Endothelial cell of umbilical vein (primary cell): ENCODE results near the gene CFAP100. TPM values are rescaled to one million over a fixed set of nuclear protein-coding genes. Genes with fewer than 3 reads are reported as not detected.

Source experiments
- BruUV-seq: library from RNA; stranded (reverse); fragments of 400-500 nt; replicated peaks from 2 replicates; lab custom pipeline; 2021; lab: Mats Ljungman, UMichigan
- CTCF ChIA-PET: fragments of 300-600, 350-600 bp; sonication (Branson Sonifier 250); formaldehyde crosslinking; loops from one replicate; lab custom pipeline; 2021; ENCODE audit warnings: antibody characterized with exemption, inconsistent platforms; lab: Charles Lee
- POLR2A ChIA-PET: fragments of 300-600, 350-600 bp; sonication (Branson Sonifier 250); formaldehyde crosslinking; loops from one replicate; lab custom pipeline; 2021; ENCODE audit warnings: antibody characterized with exemption, inconsistent platforms; lab: Charles Lee
- DNase-seq: peaks from one replicate; pipeline ENCODE4 v3.0.0-alpha.2; 2011; ENCODE audit warnings: low read depth, low spot score
- FAIRE-seq: peaks from 2 replicates; lab custom pipeline; 2011; peaks lifted over from hg19 to GRCh38; lab: Jason Lieb, UNC
- H2AFZ ChIP-seq: 2 replicates; pipeline ENCODE4 v1.6.0; 2012; ENCODE audit warnings: low read depth, low read length, control low read depth, inconsistent platforms
- H3K27ac ChIP-seq: 2 replicates; pipeline ENCODE4 v1.5.1; 2011; ENCODE audit warnings: low read depth, mild to moderate bottlenecking, control low read depth, low read length, moderate library complexity; ENCODE audit not compliant: insufficient read depth
- H3K27me3 ChIP-seq, 2 experiments: 2 replicates each; pipeline versions ENCODE4 v1.6.0 to v1.6.1; 2011; ENCODE audit warnings: low read length in 2 of 2, mixed read lengths in 1 of 2; ENCODE audit not compliant: control insufficient read depth in 2 of 2, insufficient read depth in 2 of 2
- H3K36me3 ChIP-seq, 2 experiments: 2 replicates in 1 of 2; 3 replicates in 1 of 2; pipeline ENCODE4 v1.5.1; 2011; ENCODE audit warnings: low read length in 2 of 2, mild to moderate bottlenecking in 1 of 2, moderate library complexity in 1 of 2; ENCODE audit not compliant: control insufficient read depth in 2 of 2, insufficient read depth in 2 of 2; ENCODE audit errors: extremely low read depth in 1 of 2
- H3K4me1 ChIP-seq: 3 replicates; pipeline ENCODE4 v1.5.1; 2011; ENCODE audit warnings: mild to moderate bottlenecking, low read length; ENCODE audit not compliant: control insufficient read depth, insufficient read depth; ENCODE audit errors: extremely low read depth
- H3K4me2 ChIP-seq: 2 replicates; pipeline ENCODE4 v1.6.1; 2011; ENCODE audit warnings: low read length, control low read depth, mixed read lengths; ENCODE audit not compliant: insufficient read depth
- H3K4me3 ChIP-seq, 3 experiments: fragments of 200-600 bp in 1 of 3; sonication (generic), shearing (Covaris generic) in 1 of 3; replicated peaks in 1 of 3; 2 replicates each; pipeline ENCODE4 v1.5.1; 2011 to 2016; ENCODE audit warnings: control low read depth in 3 of 3, low read length in 3 of 3, mild to moderate bottlenecking in 2 of 3, inconsistent platforms in 1 of 3, low read depth in 1 of 3, moderate library complexity in 1 of 3; ENCODE audit not compliant: insufficient read depth in 1 of 3
- H3K79me2 ChIP-seq: 2 replicates; pipeline ENCODE4 v1.6.0; 2012; ENCODE audit warnings: low read length, inconsistent platforms; ENCODE audit not compliant: control insufficient read depth, insufficient read depth
- H3K9ac ChIP-seq: replicated peaks from 2 replicates; pipeline ENCODE3; 2011; ENCODE audit warnings: low read length, control low read depth; ENCODE audit not compliant: insufficient read depth; ENCODE audit errors: extremely low read depth
- H3K9me1 ChIP-seq: replicated peaks from 3 replicates; pipeline ENCODE4 v1.6.0; 2011; ENCODE audit warnings: mild to moderate bottlenecking, low read length; ENCODE audit not compliant: control insufficient read depth, insufficient read depth; ENCODE audit errors: extremely low read depth
- H3K9me3 ChIP-seq: replicated peaks from 2 replicates; pipeline ENCODE4 v1.5.1; 2012; ENCODE audit warnings: low read length, inconsistent platforms; ENCODE audit not compliant: control insufficient read depth, insufficient read depth
- H4K20me1 ChIP-seq: replicated peaks from 2 replicates; pipeline ENCODE3; 2011; ENCODE audit warnings: mild to moderate bottlenecking, low read length; ENCODE audit not compliant: control insufficient read depth, insufficient read depth; ENCODE audit errors: extremely low read depth
- EZH2 ChIP-seq: IDR thresholded peaks from 2 replicates; pipeline ENCODE4 v1.6.1; 2012; ENCODE audit warnings: borderline replicate concordance, low read depth, mild to moderate bottlenecking, moderate library complexity, low read length, inconsistent platforms; ENCODE audit not compliant: severe bottlenecking
- FOS ChIP-seq: IDR thresholded peaks from 2 replicates; pipeline ENCODE4 v1.6.1; 2011; ENCODE audit warnings: mild to moderate bottlenecking, low read length, moderate library complexity, borderline replicate concordance; ENCODE audit not compliant: insufficient read depth
- GATA2 ChIP-seq: IDR thresholded peaks from 2 replicates; pipeline ENCODE4 v1.7.0; 2011; ENCODE audit warnings: low read depth, mild to moderate bottlenecking, moderate library complexity, mixed read lengths, low read length; ENCODE audit not compliant: insufficient read length, insufficient read depth
- JUN ChIP-seq: IDR thresholded peaks from 2 replicates; pipeline ENCODE4 v1.6.1; 2011; ENCODE audit warnings: borderline replicate concordance, low read depth; ENCODE audit not compliant: insufficient read length, insufficient read depth
- MYC ChIP-seq: IDR thresholded peaks from one replicate; pipeline ENCODE4 v1.6.1; 2011; ENCODE audit warnings: mild to moderate bottlenecking, low read depth, low read length
- POLR2A ChIP-seq: IDR thresholded peaks from 2 replicates; pipeline ENCODE4 v1.6.1; 2012; ENCODE audit warnings: low read depth, mild to moderate bottlenecking, control low read depth, low read length
- POLR2AphosphoS5 ChIP-seq: IDR thresholded peaks from 2 replicates; pipeline ENCODE4 v1.6.1; 2012; ENCODE audit warnings: low read depth, mild to moderate bottlenecking, control low read depth, low read length, moderate library complexity; ENCODE audit not compliant: insufficient read depth
- dilution Hi-C: fragments of 300-500 bp; cut with MboI; formaldehyde crosslinking; loops from one replicate; pipeline ENCODE4 v1.15.0; 2019; ENCODE audit warnings: low sequenced_read_pairs; ENCODE audit not compliant: extremely low pct_ligation_motif_present
- intact Hi-C: fragments of 100-400 bp; cut with micrococcal nuclease; formaldehyde crosslinking; loops from one replicate; pipeline ENCODE4 v1.10.0; 2022
- polyA plus RNA-seq, 4 experiments: library from polyadenylated mRNA; depleted of rRNA in 3 of 4; stranded (reverse) in 3 of 4; unstranded in 1 of 4; fragments of >200 nt; gene quantifications; 2 replicates each; pipeline versions ENCODE4 v1.2.1 to v1.2.3, GENCODE V29; 2011 to 2012; ENCODE audit warnings: missing spikeins in 1 of 4
- total RNA-seq: library from RNA; stranded (reverse); gene quantifications from 2 replicates; pipeline ENCODE4 v1.2.3, GENCODE V29; 2021
- TF ChIP-seq, protein P1 (sequence below), 2 donors: IDR thresholded peaks; 1 replicate in 1 of 2; 2 replicates in 1 of 2; pipeline ENCODE4 v1.5.1; 2011; ENCODE audit warnings: low read length in 2 of 2, mild to moderate bottlenecking in 2 of 2, moderate library complexity in 2 of 2, control low read depth in 1 of 2, inconsistent platforms in 1 of 2, low read depth in 1 of 2; ENCODE audit not compliant: insufficient read depth in 1 of 2; ENCODE audit errors: extremely low read depth in 1 of 2
- TF ChIP-seq, protein P2 (sequence below): IDR thresholded peaks from 2 replicates; pipeline ENCODE4 v1.6.1; 2011; ENCODE audit not compliant: insufficient read depth, insufficient read length

CFAP100 gene
- total and polyA plus RNA-seq, 2 donors (not counting 3 experiments of a cell fraction or from before 2014, with no cell fraction given): not detected

DNA sequence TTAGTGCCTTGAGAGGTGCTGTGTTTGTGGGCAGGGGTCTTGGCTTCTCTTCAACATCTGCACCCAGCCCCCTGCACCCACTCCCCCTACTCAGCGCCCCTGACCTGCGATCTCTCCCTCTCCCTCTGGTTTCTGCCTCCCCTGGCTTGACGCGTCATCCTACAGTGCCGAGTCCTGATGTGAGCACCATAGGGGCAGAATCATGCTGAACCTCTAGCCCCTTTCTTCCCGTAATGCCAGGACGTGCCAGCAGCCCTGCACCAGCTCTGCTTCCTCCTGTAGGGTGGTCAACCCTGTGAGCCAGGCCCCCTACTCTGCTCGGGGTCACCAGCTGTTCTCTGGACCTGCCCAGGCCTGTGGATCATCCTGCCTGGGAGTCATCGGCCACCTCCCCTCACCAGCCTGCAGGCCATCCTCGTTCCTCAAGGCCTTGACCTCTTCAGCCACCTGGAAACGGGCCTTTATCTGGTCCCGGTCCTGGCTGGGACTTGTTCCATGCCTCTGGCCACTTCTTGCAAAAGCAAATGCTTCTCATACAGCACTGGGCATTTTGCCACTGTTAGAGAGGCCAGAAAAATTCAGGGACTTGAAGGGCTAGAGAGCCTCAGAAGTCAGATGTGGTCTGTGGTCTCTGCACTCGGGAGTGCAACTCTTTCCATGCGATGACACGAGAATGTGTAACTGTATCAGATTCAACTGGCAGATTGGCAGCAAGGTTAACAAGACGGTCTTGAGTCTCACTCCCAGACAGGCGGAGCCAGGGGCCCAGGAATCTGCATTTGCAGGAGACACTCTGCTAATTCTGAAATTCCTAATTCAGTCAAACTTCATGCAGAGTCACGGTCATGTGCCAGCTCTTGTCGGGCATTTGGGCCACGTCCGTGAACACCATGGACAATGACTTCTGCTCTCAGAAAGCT lies 20.8 kb upstream of the CFAP100 start:
- Histone ChIP-seq H3K4me2 (no peak overlapping the region), H2AFZ (no peak overlapping the region), H3K36me3 (no peaks in the 10 kb centered on the region), H3K27ac (no peak overlapping the region), H3K79me2 (no peaks in the 10 kb centered on the region), H3K9me3 (no peaks in the 10 kb centered on the region), H3K4me3 (no peak overlapping the region), H3K4me1 (no peaks in the 10 kb centered on the region), H3K9me1 (no peaks in the 10 kb centered on the region), H4K20me1 (no peaks in the 10 kb centered on the region), H3K9ac (no peak overlapping the region), H3K27me3 (no peaks in the 10 kb centered on the region)
- no peak for DNase-seq
- no TSS peak for BruUV-seq
- TF ChIP-seq, protein P1, sequence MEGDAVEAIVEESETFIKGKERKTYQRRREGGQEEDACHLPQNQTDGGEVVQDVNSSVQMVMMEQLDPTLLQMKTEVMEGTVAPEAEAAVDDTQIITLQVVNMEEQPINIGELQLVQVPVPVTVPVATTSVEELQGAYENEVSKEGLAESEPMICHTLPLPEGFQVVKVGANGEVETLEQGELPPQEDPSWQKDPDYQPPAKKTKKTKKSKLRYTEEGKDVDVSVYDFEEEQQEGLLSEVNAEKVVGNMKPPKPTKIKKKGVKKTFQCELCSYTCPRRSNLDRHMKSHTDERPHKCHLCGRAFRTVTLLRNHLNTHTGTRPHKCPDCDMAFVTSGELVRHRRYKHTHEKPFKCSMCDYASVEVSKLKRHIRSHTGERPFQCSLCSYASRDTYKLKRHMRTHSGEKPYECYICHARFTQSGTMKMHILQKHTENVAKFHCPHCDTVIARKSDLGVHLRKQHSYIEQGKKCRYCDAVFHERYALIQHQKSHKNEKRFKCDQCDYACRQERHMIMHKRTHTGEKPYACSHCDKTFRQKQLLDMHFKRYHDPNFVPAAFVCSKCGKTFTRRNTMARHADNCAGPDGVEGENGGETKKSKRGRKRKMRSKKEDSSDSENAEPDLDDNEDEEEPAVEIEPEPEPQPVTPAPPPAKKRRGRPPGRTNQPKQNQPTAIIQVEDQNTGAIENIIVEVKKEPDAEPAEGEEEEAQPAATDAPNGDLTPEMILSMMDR (IDR thresholded peaks at IDR 0.05; ENCODE audit: extremely low read depth in 1 of 2, insufficient read depth in 1 of 2, low read depth in 1 of 2, low read length in 2 of 2): no peak
- no peak for TF ChIP-seq FOS
- no peak for TF ChIP-seq GATA2
- TF ChIP-seq, protein P2, sequence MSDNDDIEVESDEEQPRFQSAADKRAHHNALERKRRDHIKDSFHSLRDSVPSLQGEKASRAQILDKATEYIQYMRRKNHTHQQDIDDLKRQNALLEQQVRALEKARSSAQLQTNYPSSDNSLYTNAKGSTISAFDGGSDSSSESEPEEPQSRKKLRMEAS: no peak
- TF ChIP-seq EZH2: no peak
- TF ChIP-seq MYC: no peak
- TF ChIP-seq JUN: no peak
- TF ChIP-seq POLR2AphosphoS5: no peak
- TF ChIP-seq POLR2A: no peak
- CTCF ChIA-PET: interaction anchor here (1.1 kb wide), 1 partner anchor 15 kb away, joined by 3 read pairs; no protein-coding TSS in a partner anchor
- intact Hi-C loops: no loop called here
- FAIRE-seq: no peak
- POLR2A ChIA-PET: no interaction called here
- dilution Hi-C loops: no loop called here
